ENCODE results near the gene SH2D4B.

Gene SH2D4B

GRCh38 chr10:80583685-80584084 is 46.0 kb downstream of the SH2D4B start:
- H3K4me3 ChIP-seq (ENCODE audit: low read length), result no peak overlapping the region
- DNase-seq (ENCODE audit: low read depth), result no peak
- TF ChIP-seq CTCF (conservative IDR thresholded peaks at IDR 0.05; ENCODE audit: low read depth, low read length), result no peak

- no peak for DNase-seq (ENCODE audit: low read depth)
- TF ChIP-seq CTCF (conservative IDR thresholded peaks at IDR 0.05; ENCODE audit: low read depth, low read length), result no peak
- H3K4me3 ChIP-seq (ENCODE audit: low read length), result no peak overlapping the region
Measured at GRCh38 chr10:80585812-80586211, 48.1 kb downstream of the SH2D4B start.

- no peak overlapping the region for H3K4me3 ChIP-seq (ENCODE audit: low read length)
- no peak for TF ChIP-seq CTCF (conservative IDR thresholded peaks at IDR 0.05; ENCODE audit: low read depth, low read length)
- DNase-seq (ENCODE audit: low read depth), result no peak
Measured at GRCh38 chr10:80588546-80588945, 50.8 kb downstream of the SH2D4B start.

- no peak for TF ChIP-seq CTCF (conservative IDR thresholded peaks at IDR 0.05; ENCODE audit: low read depth, low read length)
- H3K4me3 ChIP-seq (ENCODE audit: low read length), result no peak overlapping the region
- no peak for DNase-seq (ENCODE audit: low read depth)
Measured at GRCh38 chr10:80589726-80590373, 52.1 kb downstream of the SH2D4B start.

- H3K4me3 ChIP-seq (ENCODE audit: low read length), result no peak overlapping the region
- DNase-seq (ENCODE audit: low read depth), result no peak
- TF ChIP-seq CTCF (conservative IDR thresholded peaks at IDR 0.05; ENCODE audit: low read depth, low read length), result no peak
Measured at GRCh38 chr10:80590585-80591125, 53.0 kb downstream of the SH2D4B start.

GRCh38 chr10:80596391-80597257 is 58.9 kb downstream of the SH2D4B start:
- no peak for DNase-seq (ENCODE audit: low read depth)
- TF ChIP-seq CTCF (conservative IDR thresholded peaks at IDR 0.05; ENCODE audit: low read depth, low read length), result peak; percentile 93
- H3K4me3 ChIP-seq (ENCODE audit: low read length), result no peak overlapping the region
